HG03432 (cell line): Measurements from ENCODE around the gene ERAP2.
"Not testable (repeated sequence)": the region's sequence is repeated elsewhere in the genome, so short reads cannot be mapped to it uniquely, and the experiment has no call there.

Experiments used
- ATAC-seq: cut with Tn5 transposase; IDR thresholded peaks from one replicate; pipeline ENCODE4 v1.9.1; 2021; ENCODE audit warnings: mild to moderate bottlenecking, moderate library complexity; ENCODE audit not compliant: unreplicated experiment

Gene ERAP2, protein sequence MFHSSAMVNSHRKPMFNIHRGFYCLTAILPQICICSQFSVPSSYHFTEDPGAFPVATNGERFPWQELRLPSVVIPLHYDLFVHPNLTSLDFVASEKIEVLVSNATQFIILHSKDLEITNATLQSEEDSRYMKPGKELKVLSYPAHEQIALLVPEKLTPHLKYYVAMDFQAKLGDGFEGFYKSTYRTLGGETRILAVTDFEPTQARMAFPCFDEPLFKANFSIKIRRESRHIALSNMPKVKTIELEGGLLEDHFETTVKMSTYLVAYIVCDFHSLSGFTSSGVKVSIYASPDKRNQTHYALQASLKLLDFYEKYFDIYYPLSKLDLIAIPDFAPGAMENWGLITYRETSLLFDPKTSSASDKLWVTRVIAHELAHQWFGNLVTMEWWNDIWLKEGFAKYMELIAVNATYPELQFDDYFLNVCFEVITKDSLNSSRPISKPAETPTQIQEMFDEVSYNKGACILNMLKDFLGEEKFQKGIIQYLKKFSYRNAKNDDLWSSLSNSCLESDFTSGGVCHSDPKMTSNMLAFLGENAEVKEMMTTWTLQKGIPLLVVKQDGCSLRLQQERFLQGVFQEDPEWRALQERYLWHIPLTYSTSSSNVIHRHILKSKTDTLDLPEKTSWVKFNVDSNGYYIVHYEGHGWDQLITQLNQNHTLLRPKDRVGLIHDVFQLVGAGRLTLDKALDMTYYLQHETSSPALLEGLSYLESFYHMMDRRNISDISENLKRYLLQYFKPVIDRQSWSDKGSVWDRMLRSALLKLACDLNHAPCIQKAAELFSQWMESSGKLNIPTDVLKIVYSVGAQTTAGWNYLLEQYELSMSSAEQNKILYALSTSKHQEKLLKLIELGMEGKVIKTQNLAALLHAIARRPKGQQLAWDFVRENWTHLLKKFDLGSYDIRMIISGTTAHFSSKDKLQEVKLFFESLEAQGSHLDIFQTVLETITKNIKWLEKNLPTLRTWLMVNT

GRCh38 chr5:96876292-96876850 lies at the start of gene ERAP2:
Gene ERAP2, plus strand, starts transcription at chr5:96876500. Its CDS starts 3,186 bp downstream, at chr5:96879686.
- ATAC-seq = peak; percentile 68

DNA sequence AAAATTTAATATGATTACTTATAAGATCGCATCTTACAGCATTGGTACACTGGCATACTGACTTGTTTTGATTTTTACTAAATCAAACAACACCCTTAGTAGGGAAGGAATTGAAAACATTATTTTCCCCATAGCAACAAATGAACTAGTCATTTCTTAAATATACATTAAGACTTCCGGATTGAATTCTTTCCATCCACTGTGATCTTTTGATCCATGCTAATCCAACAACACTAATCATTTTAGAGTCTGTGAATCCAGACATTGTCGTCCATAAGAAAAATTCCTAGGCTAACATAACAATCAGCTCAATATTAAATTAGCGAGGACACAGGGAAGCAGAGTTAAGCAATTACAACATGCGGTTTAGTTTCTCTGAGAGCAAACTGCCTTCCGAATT lies 47.0 kb upstream of the ERAP2 start:
- no peak for ATAC-seq

GRCh38 chr5:96834016-96834415 lies 42.3 kb upstream of the ERAP2 start:
- no peak for ATAC-seq

GRCh38 chr5:96835791-96836191 lies 40.5 kb upstream of the ERAP2 start:
- ATAC-seq = peak; percentile 45

- ATAC-seq = no peak
These were observed 39.5 kb upstream of the ERAP2 start for GRCh38 chr5:96836817-96837216.

DNA sequence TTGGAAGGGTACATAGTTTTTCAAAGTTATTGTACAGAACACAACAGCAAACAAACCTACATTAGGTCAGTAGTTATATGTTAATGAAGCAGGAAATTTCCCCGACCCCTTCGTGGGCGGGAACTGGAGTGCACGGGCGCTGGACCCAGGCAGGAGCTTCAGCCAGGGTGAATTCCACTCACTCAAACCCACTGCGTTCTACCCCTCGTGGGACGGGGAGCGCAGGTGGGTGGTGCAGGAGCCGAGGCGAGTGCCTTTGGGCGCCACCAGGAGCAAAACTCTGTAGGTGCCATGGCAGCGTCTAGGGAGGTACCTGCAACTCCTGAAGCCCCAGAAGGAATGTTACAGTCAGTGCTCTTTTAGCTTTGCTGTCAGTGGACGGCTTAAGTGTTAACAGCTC lies 39.0 kb upstream of the ERAP2 start:
- no peak for ATAC-seq

GRCh38 chr5:96838201-96839070 lies 37.9 kb upstream of the ERAP2 start:
- no peak for ATAC-seq

DNA sequence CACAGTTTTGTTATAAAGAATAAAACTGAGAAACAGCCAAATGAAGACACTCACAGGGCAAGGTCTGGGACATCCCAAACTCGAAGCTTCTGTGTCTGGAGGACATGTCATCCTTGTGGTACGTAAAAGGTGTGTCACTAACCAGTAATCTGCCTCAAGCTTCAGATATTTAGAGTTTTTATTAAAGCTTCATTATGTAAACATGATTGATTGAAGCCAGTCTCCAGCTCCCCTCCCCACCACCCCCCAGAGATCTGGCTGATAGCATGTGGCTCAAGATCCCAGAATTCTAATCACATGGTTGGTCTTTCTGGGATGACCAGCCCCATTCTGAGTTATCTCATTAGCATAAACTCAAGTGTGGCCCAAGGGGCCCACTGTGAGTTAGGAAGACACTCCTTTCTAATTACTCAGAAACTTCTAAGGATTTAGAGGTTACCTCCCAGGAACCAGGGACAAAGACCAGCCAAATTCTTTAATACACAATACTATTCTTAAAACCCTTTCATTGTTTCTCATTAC lies 37.2 kb upstream of the ERAP2 start:
- ATAC-seq = no peak

- ATAC-seq = not testable (repeated sequence)
These were observed 34.4 kb upstream of the ERAP2 start for GRCh38 chr5:96841931-96842330.

DNA sequence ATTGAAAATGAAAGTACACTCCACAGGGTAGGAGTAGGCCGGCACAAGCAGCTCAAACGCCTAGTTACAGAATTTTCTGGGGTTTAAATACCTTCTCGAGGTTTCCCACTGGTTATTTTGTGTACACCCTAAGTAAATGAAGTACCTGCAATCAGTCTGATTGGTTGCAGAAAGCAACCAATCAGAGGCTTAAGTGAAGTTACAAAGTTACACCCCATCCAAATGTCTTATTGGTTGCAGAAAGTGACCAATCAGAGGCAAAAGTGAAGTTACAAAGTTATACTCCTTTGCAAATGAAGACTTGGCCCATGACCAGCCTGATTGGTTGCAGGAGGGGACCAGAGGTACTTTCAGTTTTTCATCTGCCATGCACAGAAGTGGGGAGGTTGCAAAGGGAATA lies 33.2 kb upstream of the ERAP2 start:
- no peak for ATAC-seq

GRCh38 chr5:96844481-96844990 lies 31.8 kb upstream of the ERAP2 start:
- ATAC-seq = no peak

DNA sequence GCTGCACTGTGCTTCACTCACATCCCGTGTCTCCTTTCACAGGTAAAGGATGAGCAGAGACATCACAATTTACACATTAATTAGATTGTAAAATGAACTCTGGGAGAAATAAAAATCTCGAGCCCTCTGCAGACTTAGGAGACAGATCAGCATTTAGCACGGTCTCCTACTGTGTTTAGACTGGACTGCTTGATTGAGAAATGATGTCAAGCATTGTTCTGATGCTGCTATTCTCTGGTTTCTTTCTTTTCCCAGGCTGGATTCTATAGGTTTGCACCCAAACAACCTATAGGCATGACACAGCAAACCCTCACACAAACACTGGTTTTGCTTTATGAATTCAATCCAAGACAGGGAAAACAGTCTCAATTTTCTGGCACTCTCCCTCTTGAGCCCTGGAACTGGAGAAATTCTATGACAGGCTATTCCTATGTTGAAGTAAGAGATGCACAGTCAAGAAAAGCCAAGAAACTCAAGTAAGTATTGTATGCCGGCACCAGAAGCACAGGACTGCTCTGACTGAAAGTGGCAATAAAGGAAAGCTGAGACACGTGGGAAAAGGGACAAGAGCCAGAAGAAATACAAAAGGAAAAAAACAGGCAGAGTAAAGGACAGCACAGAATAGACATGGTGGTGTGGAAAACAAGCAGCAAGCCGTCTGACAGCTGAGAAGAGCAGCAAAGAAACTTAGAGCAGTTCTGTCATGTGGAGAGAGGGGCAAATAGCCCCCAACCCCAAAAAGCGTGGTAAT lies 24.8 kb upstream of the ERAP2 start:
- ATAC-seq = no peak

- no peak for ATAC-seq
These were observed 23.5 kb upstream of the ERAP2 start for GRCh38 chr5:96852759-96853158.

GRCh38 chr5:96854067-96854466 lies 22.2 kb upstream of the ERAP2 start:
- ATAC-seq = no peak

- ATAC-seq = no peak
These were observed 21.0 kb upstream of the ERAP2 start for GRCh38 chr5:96855031-96855872.

DNA sequence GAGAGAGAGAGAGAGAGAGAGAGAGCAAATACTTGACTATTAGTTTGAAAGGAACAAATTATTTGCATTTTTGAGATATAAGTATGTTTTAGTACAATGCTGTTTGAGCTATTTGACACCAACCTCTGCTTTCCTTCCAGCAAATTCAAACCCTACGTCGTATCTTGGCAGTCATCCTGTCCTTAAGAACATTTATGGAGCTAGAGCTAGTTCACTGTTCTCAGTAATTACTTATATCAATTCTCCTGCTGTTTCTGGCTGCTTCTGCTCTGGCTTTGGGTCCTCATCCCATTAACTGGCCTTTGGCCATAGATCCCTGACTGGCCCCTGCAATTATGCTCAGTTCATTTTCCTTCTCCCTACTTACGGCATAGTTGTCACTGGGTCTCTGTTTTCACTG lies 19.9 kb upstream of the ERAP2 start:
- ATAC-seq = no peak

- no peak for ATAC-seq
These were observed 18.8 kb upstream of the ERAP2 start for GRCh38 chr5:96857454-96857853.

DNA sequence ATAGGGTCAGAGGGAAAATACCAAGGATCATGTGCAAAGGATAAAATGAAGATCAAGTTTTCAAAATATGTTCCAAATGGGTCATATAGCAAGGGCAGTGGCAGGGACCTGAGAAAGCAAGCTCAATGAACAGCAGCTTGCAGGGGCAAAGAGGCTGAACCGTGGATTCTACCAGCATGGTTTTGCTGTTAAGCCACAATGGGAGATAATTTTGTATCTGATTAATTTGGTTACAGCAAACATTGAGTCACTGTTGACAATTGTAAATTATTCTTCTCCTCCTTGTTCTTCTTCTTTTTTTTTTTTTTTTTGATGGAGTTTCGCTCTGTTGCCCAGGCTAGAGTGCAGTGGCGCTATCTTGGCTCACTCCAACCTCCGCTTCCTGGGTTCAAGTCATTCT lies 18.4 kb upstream of the ERAP2 start:
- no peak for ATAC-seq
